Thyroid gland (tissue), 4 donors: Measurements from ENCODE around the gene CDH9.

Experiments
- POLR2A ChIP-seq, 2 donors: fragments of 450-650 bp; IDR thresholded peaks; one replicate each; pipeline ENCODE4 v1.6.1; 2017; ENCODE audit warnings: antibody characterized with exemption in 2 of 2, mild to moderate bottlenecking in 2 of 2, moderate library complexity in 1 of 2
- TF ChIP-seq, protein P1 (sequence below), 6 experiments: fragments of 200-600 bp in 3 of 6; fragments of 450-650 bp in 3 of 6; sonication (generic) in 3 of 6; IDR thresholded peaks; one replicate each; pipeline ENCODE4 v1.5.1; 2016 to 2019; ENCODE audit warnings: antibody characterized with exemption in 6 of 6, mild to moderate bottlenecking in 2 of 6, inconsistent platforms in 1 of 6, moderate library complexity in 1 of 6

DNA sequence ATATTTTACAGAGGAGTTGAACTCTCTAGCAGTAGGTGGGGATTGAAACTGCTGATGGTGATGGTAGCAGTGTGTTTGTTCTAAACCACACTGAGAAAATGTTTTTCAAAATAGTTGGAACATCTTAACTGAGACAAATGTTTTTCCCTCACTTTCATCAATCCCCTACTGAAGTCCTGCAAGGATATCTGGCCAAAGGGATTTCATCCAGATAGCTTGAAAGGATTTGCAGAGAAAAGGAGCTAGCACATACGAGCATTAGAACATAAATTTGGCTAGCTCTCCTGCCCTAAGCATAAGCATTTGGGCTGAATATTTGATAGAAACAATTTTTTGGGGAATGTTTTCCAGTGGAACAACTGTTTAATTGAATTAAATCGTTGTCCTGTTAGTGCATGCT lies 153.9 kb downstream of the CDH9 start:
- TF ChIP-seq, protein P1, sequence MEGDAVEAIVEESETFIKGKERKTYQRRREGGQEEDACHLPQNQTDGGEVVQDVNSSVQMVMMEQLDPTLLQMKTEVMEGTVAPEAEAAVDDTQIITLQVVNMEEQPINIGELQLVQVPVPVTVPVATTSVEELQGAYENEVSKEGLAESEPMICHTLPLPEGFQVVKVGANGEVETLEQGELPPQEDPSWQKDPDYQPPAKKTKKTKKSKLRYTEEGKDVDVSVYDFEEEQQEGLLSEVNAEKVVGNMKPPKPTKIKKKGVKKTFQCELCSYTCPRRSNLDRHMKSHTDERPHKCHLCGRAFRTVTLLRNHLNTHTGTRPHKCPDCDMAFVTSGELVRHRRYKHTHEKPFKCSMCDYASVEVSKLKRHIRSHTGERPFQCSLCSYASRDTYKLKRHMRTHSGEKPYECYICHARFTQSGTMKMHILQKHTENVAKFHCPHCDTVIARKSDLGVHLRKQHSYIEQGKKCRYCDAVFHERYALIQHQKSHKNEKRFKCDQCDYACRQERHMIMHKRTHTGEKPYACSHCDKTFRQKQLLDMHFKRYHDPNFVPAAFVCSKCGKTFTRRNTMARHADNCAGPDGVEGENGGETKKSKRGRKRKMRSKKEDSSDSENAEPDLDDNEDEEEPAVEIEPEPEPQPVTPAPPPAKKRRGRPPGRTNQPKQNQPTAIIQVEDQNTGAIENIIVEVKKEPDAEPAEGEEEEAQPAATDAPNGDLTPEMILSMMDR (IDR thresholded peaks at IDR 0.05) = no peak
- TF ChIP-seq POLR2A (IDR thresholded peaks at IDR 0.05) = no peak
